VCaP (cell line): ENCODE results near the gene CENPV.
"Not testable (repeated sequence)": the region's sequence is repeated elsewhere in the genome, so short reads cannot be mapped to it uniquely, and the experiment has no call there.

Source experiments
- H3K27ac ChIP-seq: fragments of 450-650 bp; 2 replicates; pipeline ENCODE4 v1.5.1; 2017
- TF ChIP-seq, protein P1 (sequence below): fragments of 450-650 bp; conservative IDR thresholded peaks from 2 replicates; pipeline ENCODE4 v1.5.1; 2017; ENCODE audit warnings: mild to moderate bottlenecking, moderate library complexity

Gene CENPV

DNA sequence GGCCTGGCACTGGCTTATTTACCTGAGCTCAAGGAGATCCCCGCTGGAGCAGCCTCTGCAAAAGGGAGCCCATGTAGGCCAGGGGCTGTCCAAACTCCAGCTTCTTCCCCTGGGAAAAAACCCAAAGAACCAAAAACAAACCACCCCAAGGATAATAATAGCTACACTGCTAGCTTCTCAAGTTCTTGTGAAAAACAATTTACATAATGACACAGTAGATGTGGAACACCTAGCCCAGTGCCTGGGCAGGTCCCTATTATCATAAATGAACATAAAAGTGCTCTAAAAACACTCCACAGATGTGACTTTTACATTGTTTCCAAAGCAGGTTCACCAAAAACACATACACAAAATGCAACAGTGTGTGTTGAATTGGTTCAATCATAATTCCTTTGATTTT is 27.3 kb downstream of the CENPV start:
- TF ChIP-seq, protein P1, sequence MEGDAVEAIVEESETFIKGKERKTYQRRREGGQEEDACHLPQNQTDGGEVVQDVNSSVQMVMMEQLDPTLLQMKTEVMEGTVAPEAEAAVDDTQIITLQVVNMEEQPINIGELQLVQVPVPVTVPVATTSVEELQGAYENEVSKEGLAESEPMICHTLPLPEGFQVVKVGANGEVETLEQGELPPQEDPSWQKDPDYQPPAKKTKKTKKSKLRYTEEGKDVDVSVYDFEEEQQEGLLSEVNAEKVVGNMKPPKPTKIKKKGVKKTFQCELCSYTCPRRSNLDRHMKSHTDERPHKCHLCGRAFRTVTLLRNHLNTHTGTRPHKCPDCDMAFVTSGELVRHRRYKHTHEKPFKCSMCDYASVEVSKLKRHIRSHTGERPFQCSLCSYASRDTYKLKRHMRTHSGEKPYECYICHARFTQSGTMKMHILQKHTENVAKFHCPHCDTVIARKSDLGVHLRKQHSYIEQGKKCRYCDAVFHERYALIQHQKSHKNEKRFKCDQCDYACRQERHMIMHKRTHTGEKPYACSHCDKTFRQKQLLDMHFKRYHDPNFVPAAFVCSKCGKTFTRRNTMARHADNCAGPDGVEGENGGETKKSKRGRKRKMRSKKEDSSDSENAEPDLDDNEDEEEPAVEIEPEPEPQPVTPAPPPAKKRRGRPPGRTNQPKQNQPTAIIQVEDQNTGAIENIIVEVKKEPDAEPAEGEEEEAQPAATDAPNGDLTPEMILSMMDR: no peak
- no peak overlapping the region for H3K27ac ChIP-seq

DNA sequence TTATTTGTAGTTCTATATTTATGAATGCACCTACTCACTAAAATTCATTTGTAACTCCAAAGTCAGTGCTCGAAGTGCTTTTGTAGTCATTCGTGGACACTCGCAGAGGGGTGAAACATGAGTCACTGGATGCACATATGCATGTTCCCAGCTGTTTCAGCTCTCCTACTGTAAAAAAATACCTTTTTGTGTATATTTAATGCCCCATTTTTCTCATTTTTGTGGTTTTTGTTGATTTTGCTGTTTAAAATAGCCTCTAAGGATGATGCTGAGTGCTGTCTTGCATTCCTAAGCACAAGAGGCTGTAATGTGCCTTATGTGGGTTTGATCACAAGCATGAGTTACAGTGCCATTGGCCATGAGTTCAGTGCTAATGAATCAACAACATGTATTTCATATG is 30.6 kb downstream of the CENPV start:
- H3K27ac ChIP-seq: no peak overlapping the region
- TF ChIP-seq, protein P1: no peak

DNA sequence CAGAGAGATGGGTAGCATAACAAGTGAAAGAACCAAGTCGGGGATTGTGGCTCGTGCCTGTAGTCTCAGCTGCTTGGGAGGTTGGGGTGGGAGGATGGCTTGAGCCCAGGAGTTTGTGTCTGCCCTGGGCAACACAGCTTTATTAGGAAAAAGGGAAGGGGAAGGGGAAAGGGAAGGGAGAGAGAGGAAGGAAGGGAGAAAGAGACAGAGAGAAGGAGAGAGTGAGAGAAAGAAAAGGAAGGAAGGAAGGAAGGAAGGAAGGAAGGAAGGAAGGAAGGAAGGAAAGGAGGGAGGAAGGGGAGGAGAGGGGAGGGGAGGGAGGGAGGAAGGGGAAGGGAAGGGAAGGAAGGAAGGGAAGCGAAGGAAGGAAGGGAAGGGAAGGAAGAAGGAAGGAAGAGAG is 33.3 kb downstream of the CENPV start:
- TF ChIP-seq, protein P1: no peak
- no peak overlapping the region for H3K27ac ChIP-seq

DNA sequence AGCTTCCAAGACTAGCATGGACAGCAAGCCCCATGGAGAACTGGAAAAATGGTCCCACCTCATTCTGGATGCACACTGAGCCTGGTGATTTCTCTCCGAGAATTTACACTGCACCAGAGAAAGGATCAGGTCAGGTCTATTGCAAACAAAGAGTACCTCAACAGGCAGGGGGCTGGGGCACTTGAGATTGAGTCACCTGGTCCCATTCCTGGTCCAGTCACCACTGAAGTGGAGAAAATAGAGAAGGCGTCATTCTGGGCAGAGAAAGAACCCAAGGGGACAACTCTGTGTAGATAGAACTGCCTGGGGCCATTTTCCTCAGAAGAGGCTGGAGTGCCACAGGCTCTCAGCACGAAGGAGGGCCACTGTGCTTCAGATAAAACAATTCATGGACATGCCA is 38.4 kb downstream of the CENPV start:
- no peak overlapping the region for H3K27ac ChIP-seq
- TF ChIP-seq, protein P1: no peak

DNA sequence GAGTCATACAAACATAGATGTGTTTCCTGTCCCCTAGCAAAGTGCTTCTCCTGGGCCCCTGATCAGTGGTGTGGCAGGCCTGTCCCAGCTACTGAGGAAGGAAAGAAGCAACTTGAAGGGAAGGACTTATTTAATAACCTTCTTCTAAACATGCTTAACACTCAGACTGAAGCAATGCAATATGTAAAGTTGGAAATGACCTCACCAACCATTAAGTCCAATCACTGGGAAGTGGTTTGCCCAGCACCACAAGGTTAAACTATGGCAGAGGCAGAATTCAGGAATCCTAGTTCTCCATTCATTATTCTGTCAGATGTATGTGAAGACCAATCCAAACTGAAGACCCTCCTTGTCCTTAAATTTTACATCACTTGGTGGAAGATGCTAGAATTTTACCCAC is 39.1 kb downstream of the CENPV start:
- H3K27ac ChIP-seq: no peak overlapping the region

DNA sequence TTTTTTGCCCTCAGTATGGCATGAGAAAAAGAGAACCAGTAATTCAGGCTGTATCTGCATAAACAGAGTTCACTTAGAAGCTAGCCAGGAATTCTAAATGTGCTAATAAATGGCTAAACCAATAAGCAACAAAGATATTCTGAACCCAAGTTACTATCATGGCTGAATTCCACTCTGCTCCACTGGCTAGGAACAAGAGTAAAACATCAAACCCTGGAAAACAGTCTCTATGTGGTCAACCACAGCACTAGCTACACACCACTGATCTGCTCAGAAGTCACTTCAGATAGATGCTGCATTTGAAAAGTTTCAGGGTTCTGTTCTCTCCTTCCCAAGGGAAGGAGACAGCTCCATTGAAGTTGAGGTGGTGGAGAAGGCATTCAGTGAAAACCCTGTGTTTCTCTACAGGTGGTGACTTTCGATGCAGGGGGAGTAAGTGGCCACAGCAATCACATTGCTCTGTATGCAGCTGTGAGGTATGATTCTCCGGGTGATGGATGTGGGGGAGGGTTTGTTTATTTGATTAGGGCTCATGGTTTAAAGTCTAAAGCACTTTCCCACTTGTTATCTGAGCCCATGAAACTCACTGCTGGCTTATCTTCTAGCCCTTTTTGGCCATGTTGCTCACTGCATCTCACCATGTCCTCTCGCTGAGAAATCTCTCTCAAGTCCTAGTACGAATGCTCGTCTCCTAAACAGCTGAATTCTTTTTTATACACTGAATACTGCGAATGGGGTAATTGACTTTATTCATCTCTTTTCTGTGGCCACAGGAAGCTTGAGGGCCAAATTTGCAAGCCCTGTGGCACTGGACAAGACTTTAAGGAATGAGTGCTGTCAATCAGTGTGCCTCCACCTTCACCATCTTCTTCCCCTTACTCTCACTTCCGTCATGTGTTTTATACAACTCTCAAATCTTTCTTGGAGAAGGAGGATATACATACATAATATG is 39.9 kb downstream of the CENPV start:
- no peak overlapping the region for H3K27ac ChIP-seq
- TF ChIP-seq, protein P1: no peak

More for the DNA sequence above, 39.1 kb downstream of the CENPV start:
- TF ChIP-seq, protein P1: no peak

DNA sequence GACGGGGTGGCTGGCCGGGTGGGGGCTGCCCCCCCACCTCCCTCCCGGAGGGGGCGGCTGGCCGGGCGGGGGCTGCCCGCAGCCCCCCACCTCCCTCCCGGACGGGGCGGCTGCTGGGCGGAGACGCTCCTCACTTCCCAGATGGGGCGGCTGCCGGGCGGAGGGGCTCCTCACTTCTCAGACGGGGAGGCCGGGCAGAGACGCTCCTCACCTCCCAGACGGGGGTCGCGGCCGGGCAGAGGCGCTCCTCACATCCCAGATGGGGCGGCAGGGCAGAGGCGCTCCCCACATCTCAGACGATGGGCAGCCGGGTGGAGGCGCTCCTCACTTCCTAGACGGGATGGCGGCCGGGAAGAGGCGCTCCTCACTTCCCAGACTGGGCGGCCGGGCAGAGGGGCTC is 41.2 kb downstream of the CENPV start:
- not testable (repeated sequence) for H3K27ac ChIP-seq

DNA sequence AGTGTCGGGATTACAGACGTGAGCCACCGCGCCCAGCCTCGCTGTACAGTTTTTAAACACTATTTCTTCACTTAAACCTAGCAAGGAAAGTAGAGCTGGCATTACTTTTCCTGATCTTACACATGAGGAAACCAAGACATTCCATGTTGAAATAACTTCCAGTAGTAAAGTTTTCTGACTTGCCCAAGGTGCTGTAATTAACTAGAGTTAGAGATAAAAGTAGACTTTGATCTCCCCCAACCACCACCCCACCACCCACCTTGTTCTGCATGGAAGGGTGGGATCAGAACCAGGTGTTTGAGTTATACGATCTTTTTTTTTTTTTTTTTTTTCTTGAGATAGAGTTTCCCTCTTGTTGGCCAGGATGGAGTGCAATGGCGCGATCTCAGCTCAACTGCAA is 47.1 kb downstream of the CENPV start:
- H3K27ac ChIP-seq: no peak overlapping the region
- TF ChIP-seq, protein P1: no peak
